T-cell (primary cell): ENCODE measurements around the gene DBNDD1. TPM values are rescaled to one million over a fixed set of nuclear protein-coding genes. Genes with fewer than 3 reads are reported as not detected.

Source experiments
- ATAC-seq, 4 experiments: fragments of 200-7000 bp in 3 of 4; fragments of 150-1000 bp in 1 of 4; cut with Tn5 transposase; replicated peaks in 1 of 4; 1 replicate in 3 of 4; 2 replicates in 1 of 4; pipeline ENCODE4 v1.10.0; 2021; ENCODE audit warnings: moderate library complexity in 3 of 4, mild to moderate bottlenecking in 2 of 4, moderate number of reproducible peaks in 1 of 4
- CTCF ChIA-PET, 2 donors: fragments of 300-600 bp; sonication (Branson Sonifier 250); formaldehyde crosslinking; loops; one replicate each; lab custom pipeline; 2022; ENCODE audit warnings: antibody characterized with exemption in 2 of 2; lab: Charles Lee
- POLR2A ChIA-PET, 2 donors: fragments of 300-600 bp; sonication (Branson Sonifier 250); formaldehyde crosslinking; loops; one replicate each; lab custom pipeline; 2022; ENCODE audit warnings: antibody characterized with exemption in 2 of 2; lab: Charles Lee
- DNase-seq, 35 experiments: peaks; one replicate each; pipeline versions ENCODE4 v3.0.0 to v3.0.0-alpha.2; 2013 to 2023
- H3K27ac ChIP-seq: one replicate; pipeline ENCODE4 v1.5.1; 2013; ENCODE audit warnings: low read length
- H3K27me3 ChIP-seq, 2 experiments: replicated peaks in 1 of 2; 1 replicate in 1 of 2; 2 replicates in 1 of 2; pipeline versions ENCODE4 v1.6.1 to v1.7.0; 2013; ENCODE audit warnings: low read length in 1 of 2, mixed read lengths in 1 of 2; ENCODE audit not compliant: control insufficient read depth in 2 of 2, insufficient read depth in 2 of 2; ENCODE audit errors: extremely low read depth in 1 of 2
- H3K36me3 ChIP-seq, 2 donors: 1 replicate in 1 of 2; 2 replicates in 1 of 2; pipeline versions ENCODE4 v1.6.1 to v1.7.0; 2013; ENCODE audit warnings: low read length in 1 of 2; ENCODE audit not compliant: control insufficient read depth in 2 of 2, insufficient read depth in 1 of 2; ENCODE audit errors: extremely low read depth in 1 of 2
- H3K4me1 ChIP-seq, 2 experiments: 1 replicate in 1 of 2; 2 replicates in 1 of 2; pipeline versions ENCODE4 v1.6.1 to v1.7.0; 2013; ENCODE audit warnings: low read length in 2 of 2, mixed read lengths in 1 of 2; ENCODE audit not compliant: insufficient read depth in 2 of 2, control insufficient read depth in 1 of 2; ENCODE audit errors: extremely low read depth in 1 of 2
- H3K4me3 ChIP-seq, 2 donors: 1 replicate in 1 of 2; 2 replicates in 1 of 2; pipeline versions ENCODE4 v1.5.1 to v1.7.0; 2013; ENCODE audit warnings: mild to moderate bottlenecking in 2 of 2, low read length in 1 of 2, moderate library complexity in 1 of 2; ENCODE audit not compliant: control insufficient read depth in 1 of 2; ENCODE audit errors: extremely low read depth in 1 of 2
- H3K9me3 ChIP-seq: 2 replicates; pipeline ENCODE4 v1.7.0; 2013
- H3K27ac Mint-ChIP-seq, 2 donors: one replicate each; pipeline ENCODE4 v1.8.0; 2020 to 2021; ENCODE audit warnings: mild to moderate bottlenecking in 2 of 2, mixed read lengths in 2 of 2
- H3K27me3 Mint-ChIP-seq, 2 donors: one replicate each; pipeline ENCODE4 v1.8.0; 2021 to 2022; ENCODE audit warnings: mixed read lengths in 2 of 2
- H3K36me3 Mint-ChIP-seq: one replicate; pipeline ENCODE4 v1.8.0; 2021; ENCODE audit warnings: mixed read lengths
- H3K4me1 Mint-ChIP-seq, 3 donors: one replicate each; pipeline ENCODE4 v1.8.0; 2020 to 2022; ENCODE audit warnings: mixed read lengths in 3 of 3, mild to moderate bottlenecking in 1 of 3
- H3K4me3 Mint-ChIP-seq, 3 donors: one replicate each; pipeline ENCODE4 v1.8.0; 2020 to 2022; ENCODE audit warnings: mild to moderate bottlenecking in 3 of 3, mixed read lengths in 3 of 3, moderate library complexity in 3 of 3
- H3K9me3 Mint-ChIP-seq, 3 donors: one replicate each; pipeline ENCODE4 v1.8.0; 2020 to 2022; ENCODE audit warnings: mixed read lengths in 3 of 3
- WGBS: methylation state at CpG from one replicate; pipeline ENCODE4 v1.1.5; 2013; ENCODE audit warnings: missing lambda C conversion rate; ENCODE audit not compliant: insufficient coverage; 5-methylcytosine and 5-hydroxymethylcytosine counted together
- total RNA-seq, 35 experiments: library from RNA in 6 of 35; stranded (reverse) in 6 of 35; fragments of 120-200 nt in 1 of 35; gene quantifications; one replicate each; pipeline versions ENCODE4 v1.2.1 to v1.2.4 and lab custom pipeline; 2013 to 2026

Gene DBNDD1
- total RNA-seq, 5 donors from 2014 or later (not counting 1 experiment from before 2014, with no cell fraction given) = 0.70 to 3.6 (median 0.88) TPM

DNA sequence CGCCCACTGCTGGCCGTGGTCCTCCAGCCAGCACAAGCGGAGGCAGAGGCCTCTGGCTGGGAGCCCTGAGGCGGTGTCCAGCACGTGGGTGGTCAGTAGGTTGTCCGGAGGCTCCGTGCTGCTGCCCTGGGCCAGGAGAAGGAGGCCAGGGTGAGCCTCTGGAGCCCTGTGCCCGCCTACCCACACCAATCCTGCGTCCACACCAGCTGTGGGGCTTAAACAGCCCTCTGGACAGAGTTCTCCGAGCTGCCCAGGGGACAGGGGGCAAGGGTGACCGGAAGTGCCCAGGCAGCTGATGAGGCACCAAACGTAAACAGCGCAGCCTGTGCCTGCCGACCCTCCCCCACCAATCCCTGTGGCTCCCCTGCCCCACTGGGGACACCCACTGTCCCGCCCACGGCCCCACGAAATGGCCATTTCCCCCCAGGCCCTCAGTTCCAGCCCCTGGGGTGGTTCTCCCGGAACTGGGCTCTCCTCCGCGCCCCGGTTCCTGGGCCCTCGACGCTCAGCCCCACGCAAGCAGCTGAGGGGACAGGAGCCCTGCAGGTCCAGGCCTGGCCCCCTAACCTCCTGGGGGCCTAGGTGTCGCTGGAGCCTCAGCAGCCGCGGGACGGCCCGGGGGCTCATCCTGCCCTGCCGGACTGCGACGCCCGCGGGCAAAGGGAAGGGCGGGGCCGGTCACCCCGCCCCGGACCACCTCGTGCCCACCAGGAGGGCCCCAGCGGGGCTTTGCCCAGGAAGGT is 27.9 kb upstream of the DBNDD1 start:
- Histone ChIP-seq H3K4me3 (peak overlapping the region; percentile 19 to 33), H3K4me1 (peaks cover 0 to 15% of the 10 kb centered on the region in 2 experiments), H3K36me3 (peaks cover 0 to 3% of the 10 kb centered on the region in 2 donors), H3K27me3 (peaks cover 0 to 38% of the 10 kb centered on the region in 2 experiments), H3K27ac (no peak overlapping the region), H3K9me3 (no peaks in the 10 kb centered on the region)
- peak in 1 of 35 experiments; percentile 11 for DNase-seq
- no peak overlapping the region for H3K27ac Mint-ChIP-seq
- peak overlapping the region in 1 of 3 donors; percentile 68 for H3K4me3 Mint-ChIP-seq
- H3K27me3 Mint-ChIP-seq = peaks cover 9 to 11% of the 10 kb centered on the region in 2 donors
- 11% methylated on average over 39 of the region's 40 CpGs for WGBS
- ChIA-PET POLR2A (interaction anchor here in 1 of 2 donors (0.6 kb wide), 1 partner anchor 37 kb away, joined by 3 read pairs; no protein-coding TSS in a partner anchor), CTCF (no interaction called here)
- no peaks in the 10 kb centered on the region for H3K9me3 Mint-ChIP-seq
- ATAC-seq = peak in 3 of 4 experiments; percentile 10 to 39 (median 31)
- H3K36me3 Mint-ChIP-seq = peaks cover 16% of the 10 kb centered on the region
- peaks cover 6 to 14% (median 9%) of the 10 kb centered on the region in 3 donors for H3K4me1 Mint-ChIP-seq

DNA sequence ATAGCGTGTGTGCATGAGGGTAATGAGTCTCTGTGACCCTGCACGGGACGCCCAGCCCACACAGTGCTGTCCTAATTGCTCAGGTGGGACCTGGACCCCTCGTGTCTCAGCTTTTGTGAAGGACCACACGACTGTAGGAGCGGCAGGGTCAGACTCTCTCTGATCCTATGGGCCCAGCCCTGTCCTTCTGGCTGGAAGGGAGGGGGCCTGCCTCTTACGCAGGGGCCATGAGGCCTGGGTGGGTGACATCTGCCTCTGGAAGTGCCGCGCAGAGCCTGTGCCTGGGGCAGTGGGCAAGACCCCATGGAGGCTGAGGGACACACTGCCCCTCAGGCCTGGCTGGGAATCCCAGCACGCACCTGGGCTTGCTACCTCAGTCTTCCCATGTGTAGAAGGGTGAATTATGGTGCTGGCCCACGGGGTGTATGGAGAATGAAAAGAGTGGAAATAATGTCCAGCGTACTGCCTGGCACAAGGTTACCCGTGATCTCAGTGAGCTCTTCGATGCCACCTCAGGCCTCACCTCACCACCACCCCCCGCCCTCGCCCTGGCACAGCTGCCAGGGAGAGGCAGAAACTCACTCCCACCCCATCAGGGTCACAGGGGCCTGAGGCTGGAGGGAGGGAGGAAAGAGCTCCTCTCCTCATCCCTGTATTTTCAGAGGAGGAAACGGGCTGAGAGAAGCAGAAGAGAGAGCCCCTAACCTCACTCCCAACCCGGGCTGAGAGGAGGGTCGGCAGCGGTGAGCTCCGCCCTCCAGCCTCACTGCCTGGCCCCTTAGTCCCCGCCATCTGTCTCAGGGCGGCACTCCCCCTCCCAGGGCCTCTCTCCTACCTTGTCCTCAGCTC is 27.1 kb upstream of the DBNDD1 start:
- POLR2A ChIA-PET = interaction anchor here in 1 of 2 donors (0.6 kb wide), 1 partner anchor 38 kb away, joined by 3 read pairs; no protein-coding TSS in a partner anchor
- peak in 2 of 4 experiments; percentile 24 for ATAC-seq

DNA sequence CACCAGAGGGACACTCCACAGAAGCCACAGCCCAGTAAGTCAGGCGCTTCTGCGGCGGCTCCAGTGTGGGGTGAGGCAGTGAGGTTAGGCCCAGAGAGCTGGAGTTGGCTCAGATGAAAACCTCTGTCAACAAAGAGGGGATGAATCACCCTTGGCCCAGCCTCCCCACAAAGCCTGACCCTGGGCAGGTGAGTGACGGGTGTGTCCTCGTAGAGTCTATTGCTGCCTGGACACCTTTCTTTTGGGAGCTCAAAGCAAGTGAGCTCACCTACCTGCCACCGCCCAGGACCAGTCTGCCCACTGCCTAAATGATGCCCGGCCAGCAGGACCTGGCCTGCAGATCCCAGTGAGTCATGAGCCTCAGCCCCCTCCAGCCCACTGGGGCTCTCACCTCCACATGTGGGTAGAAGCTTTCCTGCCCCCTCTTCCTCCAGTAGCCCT is 24.9 kb upstream of the DBNDD1 start:
- Mint-ChIP-seq H3K4me1 (peaks cover 6 to 14% (median 9%) of the 10 kb centered on the region in 3 donors), H3K36me3 (peaks cover 19% of the 10 kb centered on the region), H3K9me3 (no peaks in the 10 kb centered on the region), H3K27me3 (peaks cover 9 to 11% of the 10 kb centered on the region in 2 donors), H3K27ac (no peak overlapping the region), H3K4me3 (no peak overlapping the region)
- 100% methylated on average over 2 of the region's 7 CpGs for WGBS
- DNase-seq = no peak
- Histone ChIP-seq H3K27me3 (peaks cover 0 to 38% of the 10 kb centered on the region in 2 experiments), H3K36me3 (peaks cover 0 to 3% of the 10 kb centered on the region in 2 donors), H3K4me1 (peaks cover 0 to 15% of the 10 kb centered on the region in 2 experiments), H3K9me3 (no peaks in the 10 kb centered on the region), H3K27ac (no peak overlapping the region), H3K4me3 (no peak overlapping the region)
- ATAC-seq = no peak
- ChIA-PET CTCF (no interaction called here), POLR2A (no interaction called here)

More for the DNA sequence above, 27.1 kb upstream of the DBNDD1 start:
- H3K9me3 ChIP-seq = no peaks in the 10 kb centered on the region
- no peak for DNase-seq
- 59% methylated on average over 18 of the region's 23 CpGs for WGBS
- Mint-ChIP-seq H3K27ac (no peak overlapping the region), H3K27me3 (peaks cover 9 to 11% of the 10 kb centered on the region in 2 donors), H3K4me1 (peaks cover 6 to 14% (median 9%) of the 10 kb centered on the region in 3 donors), H3K36me3 (peaks cover 16% of the 10 kb centered on the region), H3K9me3 (no peaks in the 10 kb centered on the region), H3K4me3 (peak overlapping the region in 2 of 3 donors; percentile 43 to 68)
- H3K4me1 ChIP-seq = peaks cover 0 to 15% of the 10 kb centered on the region in 2 experiments
- peaks cover 0 to 38% of the 10 kb centered on the region in 2 experiments for H3K27me3 ChIP-seq
- CTCF ChIA-PET = no interaction called here
- H3K4me3 ChIP-seq = no peak overlapping the region
- no peak overlapping the region for H3K27ac ChIP-seq
- peaks cover 0 to 3% of the 10 kb centered on the region in 2 donors for H3K36me3 ChIP-seq

DNA sequence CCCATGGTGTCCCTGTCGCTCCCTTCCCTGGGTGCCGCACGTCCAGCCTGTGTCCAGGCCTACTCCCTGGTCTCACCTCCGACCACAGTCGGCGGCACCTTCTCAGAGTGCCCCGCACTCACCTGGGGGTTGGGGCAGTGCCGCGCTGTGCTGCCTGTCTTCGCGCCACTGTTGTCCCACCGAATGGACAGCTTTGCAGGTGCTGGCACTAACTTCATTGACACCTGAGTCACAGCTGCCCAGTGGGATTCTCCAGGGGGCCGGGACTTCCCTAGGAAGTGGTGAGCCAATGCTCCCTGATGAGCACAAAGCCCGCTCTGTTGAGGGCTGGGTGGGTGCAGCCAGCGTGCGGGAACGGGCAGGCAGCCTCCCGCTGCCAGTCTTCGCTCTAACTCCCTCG is 24.3 kb upstream of the DBNDD1 start:
- 78% methylated on average over 16 of the region's 20 CpGs for WGBS

DNA sequence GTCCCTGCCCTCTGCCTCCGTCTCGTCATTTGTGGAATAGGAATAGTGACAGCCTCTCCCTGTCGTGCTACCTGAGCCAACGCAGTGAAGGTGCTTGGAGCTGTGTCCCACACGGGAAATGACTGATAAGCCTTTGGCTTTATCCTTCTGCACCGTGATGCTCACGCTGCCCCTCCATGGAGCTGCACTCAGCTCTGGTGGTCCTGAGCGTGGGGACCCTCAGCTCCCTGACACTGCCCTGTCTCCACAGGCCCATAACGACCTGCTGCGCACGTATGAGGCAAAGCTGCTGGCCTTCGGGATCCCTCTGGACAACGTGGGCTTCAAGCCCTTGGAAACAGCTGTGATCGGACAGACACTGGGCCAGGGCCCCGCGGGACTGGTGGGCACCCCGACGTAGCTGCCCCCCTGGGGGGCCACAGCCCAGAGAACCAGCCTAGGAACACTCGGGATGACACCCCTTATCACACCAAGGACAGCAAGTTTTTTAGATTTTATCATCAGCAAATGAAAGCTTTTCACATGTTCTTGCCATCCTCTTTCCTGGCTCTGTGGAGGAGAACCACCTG is 23.8 kb upstream of the DBNDD1 start:
- POLR2A ChIA-PET = no interaction called here
- no peak overlapping the region for H3K4me3 Mint-ChIP-seq
- H3K4me1 Mint-ChIP-seq = peaks cover 4 to 6% (median 6%) of the 10 kb centered on the region in 3 donors
- peaks cover 26% of the 10 kb centered on the region for H3K36me3 Mint-ChIP-seq
- Histone ChIP-seq H3K4me1 (peaks cover 0 to 15% of the 10 kb centered on the region in 2 experiments), H3K4me3 (no peak overlapping the region), H3K36me3 (peaks cover 0 to 3% of the 10 kb centered on the region in 2 donors), H3K9me3 (no peaks in the 10 kb centered on the region), H3K27me3 (peaks cover 0 to 38% of the 10 kb centered on the region in 2 experiments), H3K27ac (no peak overlapping the region)
- H3K27ac Mint-ChIP-seq = no peak overlapping the region
- ATAC-seq (no peak), DNase-seq (no peak)
- WGBS = 89% methylated on average over 18 of the region's 19 CpGs
- H3K27me3 Mint-ChIP-seq = peaks cover 9 to 11% of the 10 kb centered on the region in 2 donors
- CTCF ChIA-PET = no interaction called here
- no peaks in the 10 kb centered on the region for H3K9me3 Mint-ChIP-seq

More for the DNA sequence above, 24.3 kb upstream of the DBNDD1 start:
- H3K27me3 ChIP-seq = peaks cover 0 to 38% of the 10 kb centered on the region in 2 experiments
- Mint-ChIP-seq H3K27me3 (peaks cover 9 to 11% of the 10 kb centered on the region in 2 donors), H3K36me3 (peaks cover 23% of the 10 kb centered on the region), H3K4me3 (no peak overlapping the region), H3K27ac (no peak overlapping the region), H3K9me3 (no peaks in the 10 kb centered on the region), H3K4me1 (peaks cover 6 to 11% (median 8%) of the 10 kb centered on the region in 3 donors)
- peaks cover 0 to 15% of the 10 kb centered on the region in 2 experiments for H3K4me1 ChIP-seq
- peaks cover 0 to 3% of the 10 kb centered on the region in 2 donors for H3K36me3 ChIP-seq
- CTCF ChIA-PET = no interaction called here
- H3K9me3 ChIP-seq = no peaks in the 10 kb centered on the region
- POLR2A ChIA-PET = no interaction called here
- no peak overlapping the region for H3K4me3 ChIP-seq
- DNase-seq (no peak), ATAC-seq (no peak)
- H3K27ac ChIP-seq = no peak overlapping the region
